H1 (cell line): ENCODE measurements around the gene ANK3. TPM values are rescaled to one million over a fixed set of nuclear protein-coding genes. Genes with fewer than 3 reads are reported as not detected.

ENCODE experiments used
- CTCF ChIA-PET: fragments of 300-600 bp; sonication (Branson Sonifier 250); formaldehyde crosslinking; loops from one replicate; lab custom pipeline; 2021; ENCODE audit not compliant: partially characterized antibody; lab: Charles Lee
- POLR2A ChIA-PET: fragments of 300-600 bp; sonication (Branson Sonifier 250); formaldehyde crosslinking; loops from one replicate; lab custom pipeline; 2021; ENCODE audit warnings: inconsistent platforms; ENCODE audit not compliant: partially characterized antibody; lab: Charles Lee
- DNase-seq, 2 experiments: peaks; one replicate each; pipeline versions ENCODE4 v3.0.0 to v3.0.0-alpha.2; 2010 to 2022; ENCODE audit warnings: low spot score in 2 of 2, low read depth in 1 of 2, mixed read lengths in 1 of 2
- FAIRE-seq: peaks from 2 replicates; lab custom pipeline; 2011; peaks lifted over from hg19 to GRCh38; lab: Jason Lieb, UNC
- H2AFZ ChIP-seq: 2 replicates; pipeline ENCODE4 v1.8.1; 2012; ENCODE audit warnings: low read length, inconsistent platforms
- H2AK5ac ChIP-seq: 2 replicates; pipeline ENCODE4 v1.6.1; 2013; ENCODE audit warnings: low read depth, low read length
- H2BK120ac ChIP-seq: replicated peaks from 2 replicates; pipeline ENCODE3; 2013; ENCODE audit warnings: low read depth, low read length, inconsistent platforms
- H2BK12ac ChIP-seq: 2 replicates; pipeline ENCODE4 v1.6.1; 2013; ENCODE audit warnings: low read depth, low read length
- H2BK15ac ChIP-seq: 2 replicates; pipeline ENCODE4 v1.6.1; 2013; ENCODE audit warnings: low read length
- H2BK20ac ChIP-seq: 2 replicates; pipeline ENCODE4 v1.6.1; 2013; ENCODE audit warnings: low read length
- H2BK5ac ChIP-seq: 2 replicates; pipeline ENCODE4 v1.6.1; 2013; ENCODE audit warnings: low read depth, low read length
- H3K14ac ChIP-seq: 2 replicates; pipeline ENCODE4 v1.6.1; 2013; ENCODE audit warnings: inconsistent platforms; ENCODE audit not compliant: insufficient read length
- H3K18ac ChIP-seq: 2 replicates; pipeline ENCODE4 v1.6.1; 2013; ENCODE audit warnings: low read length; ENCODE audit errors: extremely low read depth
- H3K23ac ChIP-seq: 2 replicates; pipeline ENCODE4 v1.6.1; 2013; ENCODE audit warnings: inconsistent platforms; ENCODE audit not compliant: insufficient read length
- H3K23me2 ChIP-seq: 2 replicates; pipeline ENCODE4 v1.6.1; 2013; ENCODE audit warnings: low read depth, low read length
- H3K27ac ChIP-seq: 2 replicates; pipeline ENCODE4 v1.6.1; 2011; ENCODE audit warnings: low read depth, low read length, inconsistent platforms
- H3K27me3 ChIP-seq, 4 experiments: replicated peaks in 1 of 4; 1 replicate in 1 of 4; 2 replicates in 3 of 4; pipeline versions ENCODE4 v1.6.1 to v1.8.1; 2011 to 2013; ENCODE audit warnings: low read length in 3 of 4, mild to moderate bottlenecking in 3 of 4, inconsistent platforms in 2 of 4, mixed read lengths in 2 of 4, moderate library complexity in 1 of 4; ENCODE audit not compliant: control insufficient read depth in 3 of 4, insufficient read depth in 3 of 4; ENCODE audit errors: extremely low read depth in 1 of 4
- H3K36me3 ChIP-seq, 4 experiments: 2 replicates each; pipeline versions ENCODE4 v1.6.1 to v1.8.1; 2011 to 2013; ENCODE audit warnings: mild to moderate bottlenecking in 4 of 4, low read length in 3 of 4, moderate library complexity in 2 of 4, control low read depth in 1 of 4, inconsistent platforms in 1 of 4; ENCODE audit not compliant: insufficient read depth in 4 of 4, control insufficient read depth in 2 of 4
- H3K4ac ChIP-seq: replicated peaks from 2 replicates; pipeline ENCODE3; 2013; ENCODE audit warnings: low read length, low read depth, mixed read lengths, inconsistent platforms; ENCODE audit not compliant: insufficient read length
- H3K4me1 ChIP-seq, 4 experiments: replicated peaks in 1 of 4; 1 replicate in 1 of 4; 2 replicates in 3 of 4; pipeline versions ENCODE4 v1.6.1 to v1.8.1; 2011 to 2013; ENCODE audit warnings: low read length in 3 of 4, inconsistent platforms in 2 of 4, mixed read lengths in 1 of 4; ENCODE audit not compliant: insufficient read depth in 4 of 4, control insufficient read depth in 3 of 4
- H3K4me2 ChIP-seq, 2 experiments: 2 replicates each; pipeline versions ENCODE4 v1.6.1 to v1.8.1; 2011 to 2013; ENCODE audit warnings: low read depth in 2 of 2, low read length in 2 of 2, control low read depth in 1 of 2, inconsistent platforms in 1 of 2, mild to moderate bottlenecking in 1 of 2; ENCODE audit not compliant: insufficient read depth in 1 of 2
- H3K4me3 ChIP-seq, 4 experiments: fragments of 200-600, 300-600 bp in 1 of 4; sonication (generic), shearing (Covaris generic), sonication (Bioruptor Twin) in 1 of 4; 2 replicates each; pipeline versions ENCODE4 v1.5.1 to v1.8.1; 2011 to 2016; ENCODE audit warnings: low read length in 4 of 4, low read depth in 3 of 4, control low read depth in 2 of 4, inconsistent platforms in 2 of 4, mild to moderate bottlenecking in 2 of 4, mixed read lengths in 1 of 4, moderate library complexity in 1 of 4; ENCODE audit not compliant: insufficient read depth in 2 of 4; ENCODE audit errors: extremely low read depth in 1 of 4
- H3K56ac ChIP-seq: replicated peaks from 2 replicates; pipeline ENCODE3; 2013; ENCODE audit warnings: low read depth, mild to moderate bottlenecking, mixed read lengths, low read length, inconsistent platforms; ENCODE audit not compliant: insufficient read length
- H3K79me1 ChIP-seq: 2 replicates; pipeline ENCODE4 v1.6.1; 2013; ENCODE audit warnings: low read depth, low read length, control low read depth
- H3K79me2 ChIP-seq, 2 experiments: 2 replicates each; pipeline versions ENCODE4 v1.6.1 to v1.8.1; 2012 to 2013; ENCODE audit warnings: low read length in 2 of 2, mild to moderate bottlenecking in 2 of 2, inconsistent platforms in 1 of 2; ENCODE audit not compliant: insufficient read depth in 2 of 2, control insufficient read depth in 1 of 2
- H3K9ac ChIP-seq, 4 experiments: replicated peaks in 1 of 4; 1 replicate in 1 of 4; 2 replicates in 3 of 4; pipeline versions ENCODE4 v1.6.1 to v1.8.1; 2011 to 2013; ENCODE audit warnings: low read depth in 3 of 4, low read length in 3 of 4, control low read depth in 2 of 4, mild to moderate bottlenecking in 2 of 4, moderate library complexity in 2 of 4, inconsistent platforms in 1 of 4; ENCODE audit errors: extremely low read depth in 1 of 4
- H3K9me3 ChIP-seq, 2 experiments: 2 replicates each; pipeline versions ENCODE4 v1.6.1 to v1.8.1; 2012 to 2013; ENCODE audit warnings: mild to moderate bottlenecking in 2 of 2, moderate library complexity in 2 of 2, control low read depth in 1 of 2, inconsistent platforms in 1 of 2, low read depth in 1 of 2, low read length in 1 of 2, mixed read lengths in 1 of 2; ENCODE audit not compliant: insufficient read depth in 2 of 2
- H4K20me1 ChIP-seq, 2 experiments: replicated peaks in 1 of 2; 2 replicates each; pipeline versions ENCODE3 to v1.8.1; 2011 to 2013; ENCODE audit warnings: inconsistent platforms in 2 of 2, low read length in 2 of 2, mild to moderate bottlenecking in 1 of 2; ENCODE audit not compliant: insufficient read depth in 2 of 2, control insufficient read depth in 1 of 2
- H4K5ac ChIP-seq: 2 replicates; pipeline ENCODE4 v1.6.1; 2013; ENCODE audit warnings: low read length, low read depth, mixed read lengths, inconsistent platforms; ENCODE audit not compliant: insufficient read length
- H4K8ac ChIP-seq: 2 replicates; pipeline ENCODE4 v1.8.0; 2013; ENCODE audit warnings: mild to moderate bottlenecking, moderate library complexity, low read length, inconsistent platforms; ENCODE audit not compliant: insufficient read depth; ENCODE audit errors: extremely low read depth
- H4K91ac ChIP-seq: replicated peaks from 2 replicates; pipeline ENCODE3; 2013; ENCODE audit warnings: low read length, mixed read lengths, inconsistent platforms; ENCODE audit not compliant: insufficient read length
- BACH1 ChIP-seq: IDR thresholded peaks from 2 replicates; pipeline ENCODE4 v1.6.1; 2012; ENCODE audit warnings: low read length, improper control_type of control experiment
- BCL11A ChIP-seq, 2 experiments: IDR thresholded peaks; one replicate each; pipeline ENCODE4 v1.6.1; 2011; ENCODE audit warnings: low read depth in 2 of 2, low read length in 2 of 2, mild to moderate bottlenecking in 2 of 2
- CHD2 ChIP-seq: IDR thresholded peaks from 2 replicates; pipeline ENCODE4 v1.6.1; 2012; ENCODE audit warnings: low read length, improper control_type of control experiment
- CTBP2 ChIP-seq: IDR thresholded peaks from 2 replicates; pipeline ENCODE4 v1.7.0; 2011; ENCODE audit warnings: borderline replicate concordance, mild to moderate bottlenecking, moderate library complexity, mixed read lengths, low read length; ENCODE audit not compliant: insufficient read depth, insufficient read length
- GABPA ChIP-seq: IDR thresholded peaks from 2 replicates; pipeline ENCODE4 v1.6.1; 2011; ENCODE audit warnings: mild to moderate bottlenecking, low read length, moderate library complexity, borderline replicate concordance; ENCODE audit not compliant: insufficient read depth
- JUND ChIP-seq: IDR thresholded peaks from 2 replicates; pipeline ENCODE4 v1.6.1; 2011; ENCODE audit warnings: mild to moderate bottlenecking, improper control_type of control experiment, low read length
- KDM5A ChIP-seq: fragments of 200-600 bp; IDR thresholded peaks from 2 replicates; pipeline ENCODE4 v1.7.1; 2012; ENCODE audit warnings: mild to moderate bottlenecking, low read length, inconsistent platforms, mixed read lengths
- PHF8 ChIP-seq: fragments of 200-600 bp; sonication (generic); conservative IDR thresholded peaks from 2 replicates; pipeline ENCODE4 v1.7.1; 2012; ENCODE audit warnings: low read depth, mild to moderate bottlenecking, inconsistent platforms, low read length, moderate library complexity
- RFX5 ChIP-seq: IDR thresholded peaks from 2 replicates; pipeline ENCODE4 v1.6.1; 2011; ENCODE audit warnings: low read depth, low read length, improper control_type of control experiment, borderline replicate concordance
- SIN3A ChIP-seq, 2 experiments: IDR thresholded peaks in 1 of 2; conservative IDR thresholded peaks in 1 of 2; 2 replicates each; pipeline ENCODE4 v1.6.1; 2011 to 2012; ENCODE audit warnings: low read length in 2 of 2, improper control_type of control experiment in 1 of 2, low read depth in 1 of 2, mild to moderate bottlenecking in 1 of 2
- SRF ChIP-seq: IDR thresholded peaks from 2 replicates; pipeline ENCODE4 v1.6.1; 2011; ENCODE audit warnings: mild to moderate bottlenecking, low read depth, low read length, moderate library complexity
- TCF12 ChIP-seq: IDR thresholded peaks from 2 replicates; pipeline ENCODE4 v1.6.1; 2011; ENCODE audit warnings: low read depth, mild to moderate bottlenecking, low read length
- ZNF274 ChIP-seq: IDR thresholded peaks from 2 replicates; pipeline ENCODE4 v1.7.0; 2012; ENCODE audit warnings: low read length, borderline replicate concordance; ENCODE audit errors: extremely low read depth
- WGBS, 2 experiments: shearing (Covaris generic) in 1 of 2; methylation state at CpG; one replicate each; pipeline versions ENCODE4 v1.1.6 to v1.1.7; 2013 to 2015; ENCODE audit warnings: low lambda C conversion rate in 2 of 2, mixed read lengths in 2 of 2, inconsistent platforms in 1 of 2, low coverage in 1 of 2, missing lambda C conversion rate in 1 of 2; ENCODE audit not compliant: insufficient replicate concordance in 2 of 2, insufficient coverage in 1 of 2, insufficient read length in 1 of 2; ENCODE audit errors: extremely low coverage in 1 of 2, missing lambda C conversion rate in 1 of 2; 5-methylcytosine and 5-hydroxymethylcytosine counted together
- polyA plus RNA-seq, 7 experiments: library from polyadenylated mRNA; depleted of rRNA in 3 of 7; stranded (reverse) in 5 of 7; unstranded in 2 of 7; fragments of >200 nt in 5 of 7; fragments of 200-250 nt in 2 of 7; gene quantifications; 1 replicate in 5 of 7; 2 replicates in 1 of 7; 4 replicates in 1 of 7; pipeline versions ENCODE4 v1.2.1 to v1.2.3, GENCODE V29; 2011 to 2013; ENCODE audit warnings: missing spikeins in 2 of 7, mixed read lengths in 2 of 7
- total RNA-seq: library from RNA; stranded (reverse); fragmentation: NEBNext Ultra II Directional; extraction: Animal tissue kit (Norgen Biotek cat#: 25700); gene quantifications from 2 replicates; pipeline ENCODE4 v1.2.1, GENCODE V29; 2021

The ANK3 gene
- total and polyA plus RNA-seq, 2 of the 8 experiments (the other 6 are each of a cell fraction or from before 2014, with no cell fraction given) = 18.1 to 67.9 TPM

DNA sequence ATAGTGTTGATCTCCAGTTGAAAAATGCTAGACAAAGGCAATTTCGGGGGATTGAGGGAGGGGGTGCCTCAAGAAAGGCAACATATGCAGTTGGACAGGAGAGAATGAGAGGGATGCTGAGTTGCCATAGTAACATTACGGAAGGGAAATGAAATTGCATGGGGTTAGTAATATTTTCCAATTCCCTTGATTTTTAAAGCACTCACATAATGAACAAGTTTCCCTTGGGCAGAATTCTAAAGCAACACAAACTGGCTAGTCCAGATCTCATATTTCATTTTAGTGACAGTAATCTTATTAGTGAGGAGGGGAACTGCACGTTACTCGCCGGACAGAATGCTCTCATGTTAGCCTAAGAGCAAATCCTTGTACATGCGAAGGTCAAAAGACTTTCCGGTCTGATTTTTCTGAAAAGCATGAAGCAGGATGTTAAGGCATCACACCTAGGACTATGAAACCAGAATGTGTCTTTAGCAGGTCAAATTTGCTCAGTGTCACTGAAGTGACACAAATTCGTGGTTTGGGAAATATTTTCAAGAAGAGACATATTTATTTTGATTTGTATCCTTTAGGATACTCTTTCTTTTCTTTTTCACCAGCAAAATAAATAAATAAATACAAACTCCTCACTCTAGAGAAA, 165.5 kb downstream of the ANK3 start:
- H3K79me1 ChIP-seq = no peaks in the 10 kb centered on the region
- no peak overlapping the region for H2BK5ac ChIP-seq
- H3K4me2 ChIP-seq = no peak overlapping the region
- H3K9ac ChIP-seq = no peak overlapping the region
- FAIRE-seq = no peak
- H3K36me3 ChIP-seq = no peaks in the 10 kb centered on the region
- no peak overlapping the region for H2BK120ac ChIP-seq
- H4K8ac ChIP-seq = no peak overlapping the region
- H3K14ac ChIP-seq = no peak overlapping the region
- no peak overlapping the region for H2AK5ac ChIP-seq
- H4K5ac ChIP-seq = no peak overlapping the region
- 91% methylated on average over 8 of the region's 8 CpGs; no CpG with 5 or more reads in 1 of the 2 experiments for WGBS, 2 experiments
- H2AFZ ChIP-seq = no peak overlapping the region
- H4K91ac ChIP-seq = no peak overlapping the region
- no peaks in the 10 kb centered on the region; a peak in 1 of 7 replicates for H3K4me1 ChIP-seq
- TF ChIP-seq RFX5 (no peak), ZNF274 (no peak), PHF8 (no peak), JUND (no peak), TCF12 (no peak), CHD2 (no peak), CTBP2 (no peak), SRF (no peak), SIN3A (conservative IDR thresholded peaks at IDR 0.05 in 1 of 2, IDR thresholded peaks at IDR 0.05 in 1 of 2; ENCODE audit: low read depth in 1 of 2, low read length in 2 of 2) (no peak), GABPA (no peak), BACH1 (no peak), BCL11A (IDR thresholded peaks at IDR 0.05; ENCODE audit: low read depth in 2 of 2, low read length in 2 of 2) (no peak), KDM5A (no peak)
- no peak overlapping the region for H3K23ac ChIP-seq
- no peak overlapping the region for H2BK20ac ChIP-seq
- no peak for DNase-seq
- H2BK15ac ChIP-seq = 0 out of 2 replicates have a peak overlapping the region, but pooled peaks have one; percentile 9
- no peaks in the 10 kb centered on the region for H3K79me2 ChIP-seq
- H4K20me1 ChIP-seq = no peaks in the 10 kb centered on the region
- no peaks in the 10 kb centered on the region for H3K23me2 ChIP-seq
- no peak overlapping the region for H3K4ac ChIP-seq
- no peaks in the 10 kb centered on the region for H3K9me3 ChIP-seq
- H3K18ac ChIP-seq = no peak overlapping the region
- no peak overlapping the region for H3K27ac ChIP-seq
- H3K56ac ChIP-seq = no peak overlapping the region
- H3K27me3 ChIP-seq = no peaks in the 10 kb centered on the region
- H2BK12ac ChIP-seq = no peak overlapping the region
- H3K4me3 ChIP-seq = no peak overlapping the region
- ChIA-PET CTCF (interaction anchor here (0.6 to 1.7 kb wide), 4 partner anchors 12 to 292 kb away, joined by 3 to 5 read pairs (median 4); no protein-coding TSS in a partner anchor), POLR2A (no interaction called here)
